NCI-H2029 treated with DMSO at 0.1 percent for 48 hours (cell line): ENCODE measurements around the gene TRABD2A.

Experiments used
- DNase-seq: peaks from one replicate; lab custom pipeline; 2025; lab: John Stamatoyannopoulos, UW

TRABD2A gene

GRCh38 chr2:84817239-84817655 lies 63.6 kb downstream of the TRABD2A start:
- no peak for DNase-seq

GRCh38 chr2:84816426-84817026 lies 64.4 kb downstream of the TRABD2A start:
- no peak for DNase-seq

GRCh38 chr2:84815146-84815545 lies 65.7 kb downstream of the TRABD2A start:
- no peak for DNase-seq

GRCh38 chr2:84811839-84812431 lies 68.9 kb downstream of the TRABD2A start:
- DNase-seq, result no peak

- DNase-seq, result no peak
Observed at GRCh38 chr2:84808279-84808678, 72.6 kb downstream of the TRABD2A start.

GRCh38 chr2:84807063-84807485 lies 73.8 kb downstream of the TRABD2A start:
- no peak for DNase-seq

GRCh38 chr2:84805250-84805958 lies 75.5 kb downstream of the TRABD2A start:
- no peak for DNase-seq

GRCh38 chr2:84801811-84802210 lies 79.1 kb downstream of the TRABD2A start:
- no peak for DNase-seq

GRCh38 chr2:84800194-84800805 lies 80.6 kb downstream of the TRABD2A start:
- DNase-seq, result no peak

GRCh38 chr2:84799772-84800171 lies 81.1 kb downstream of the TRABD2A start:
- DNase-seq, result no peak

- DNase-seq, result no peak
Observed at GRCh38 chr2:84797271-84797670, 83.6 kb downstream of the TRABD2A start.

GRCh38 chr2:84796798-84797197 lies 84.1 kb downstream of the TRABD2A start:
- DNase-seq, result no peak

- DNase-seq, result no peak
Observed at GRCh38 chr2:84793641-84794040, 87.2 kb downstream of the TRABD2A start.

- DNase-seq, result no peak
Observed at GRCh38 chr2:84792856-84793522, 87.9 kb downstream of the TRABD2A start.

GRCh38 chr2:84788498-84788897 lies 92.4 kb downstream of the TRABD2A start:
- no peak for DNase-seq

- no peak for DNase-seq
Observed at GRCh38 chr2:84788027-84788426, 92.9 kb downstream of the TRABD2A start.

GRCh38 chr2:84786601-84787000 lies 94.3 kb downstream of the TRABD2A start:
- DNase-seq, result no peak

GRCh38 chr2:84785950-84786349 lies 94.9 kb downstream of the TRABD2A start:
- DNase-seq, result no peak

GRCh38 chr2:84782717-84783442 lies 98.0 kb downstream of the TRABD2A start:
- DNase-seq, result no peak

GRCh38 chr2:84781942-84782716 lies 98.8 kb downstream of the TRABD2A start:
- no peak for DNase-seq

GRCh38 chr2:84779781-84780180 lies 101.1 kb downstream of the TRABD2A start:
- no peak for DNase-seq
